Suprapubic skin (tissue), 4 donors: ENCODE data around the gene BCKDK.

ENCODE experiments used
- EP300 ChIP-seq: sonication (generic); formaldehyde crosslinking; IDR thresholded peaks from one replicate; pipeline ENCODE4 v1.6.1; 2017; ENCODE audit warnings: antibody characterized with exemption
- POLR2AphosphoS5 ChIP-seq, 3 donors: sonication (generic); formaldehyde crosslinking; IDR thresholded peaks; one replicate each; pipeline ENCODE4 v1.6.1; 2017; ENCODE audit warnings: antibody characterized with exemption in 3 of 3
- TF ChIP-seq, protein P1 (sequence below), 2 donors: fragments of 200-600 bp in 1 of 2; fragments of 450-650 bp in 1 of 2; sonication (generic) in 1 of 2; IDR thresholded peaks; one replicate each; pipeline ENCODE4 v1.5.1; 2016 to 2019; ENCODE audit warnings: antibody characterized with exemption in 2 of 2, mild to moderate bottlenecking in 1 of 2, moderate library complexity in 1 of 2

DNA sequence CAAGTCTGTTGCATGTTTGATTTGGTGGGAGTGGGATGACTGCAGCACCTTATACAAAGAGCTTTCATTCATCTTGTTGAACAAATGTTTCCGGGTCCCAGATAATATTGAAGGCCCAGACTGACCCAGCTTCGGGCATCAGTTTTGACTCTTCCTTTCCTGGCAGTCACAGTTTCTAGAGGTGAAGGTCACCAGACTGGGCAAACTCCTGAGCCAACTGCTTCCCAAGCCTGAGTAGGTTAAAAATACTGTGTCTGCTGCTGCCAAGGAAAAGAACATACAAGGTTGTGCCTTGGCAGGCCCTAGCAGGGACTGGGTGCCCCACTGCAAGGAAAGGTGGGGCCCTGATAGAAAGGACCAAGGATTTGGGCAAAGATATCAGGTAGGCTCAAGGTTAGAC lies 4.5 kb downstream of the BCKDK start:
- TF ChIP-seq, protein P1, sequence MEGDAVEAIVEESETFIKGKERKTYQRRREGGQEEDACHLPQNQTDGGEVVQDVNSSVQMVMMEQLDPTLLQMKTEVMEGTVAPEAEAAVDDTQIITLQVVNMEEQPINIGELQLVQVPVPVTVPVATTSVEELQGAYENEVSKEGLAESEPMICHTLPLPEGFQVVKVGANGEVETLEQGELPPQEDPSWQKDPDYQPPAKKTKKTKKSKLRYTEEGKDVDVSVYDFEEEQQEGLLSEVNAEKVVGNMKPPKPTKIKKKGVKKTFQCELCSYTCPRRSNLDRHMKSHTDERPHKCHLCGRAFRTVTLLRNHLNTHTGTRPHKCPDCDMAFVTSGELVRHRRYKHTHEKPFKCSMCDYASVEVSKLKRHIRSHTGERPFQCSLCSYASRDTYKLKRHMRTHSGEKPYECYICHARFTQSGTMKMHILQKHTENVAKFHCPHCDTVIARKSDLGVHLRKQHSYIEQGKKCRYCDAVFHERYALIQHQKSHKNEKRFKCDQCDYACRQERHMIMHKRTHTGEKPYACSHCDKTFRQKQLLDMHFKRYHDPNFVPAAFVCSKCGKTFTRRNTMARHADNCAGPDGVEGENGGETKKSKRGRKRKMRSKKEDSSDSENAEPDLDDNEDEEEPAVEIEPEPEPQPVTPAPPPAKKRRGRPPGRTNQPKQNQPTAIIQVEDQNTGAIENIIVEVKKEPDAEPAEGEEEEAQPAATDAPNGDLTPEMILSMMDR (IDR thresholded peaks at IDR 0.05), result no peak
- TF ChIP-seq POLR2AphosphoS5 (IDR thresholded peaks at IDR 0.05), result no peak
- no peak for TF ChIP-seq EP300
